ENCODE results near the gene AUH. TPM values are rescaled to one million over a fixed set of nuclear protein-coding genes. Genes with fewer than 3 reads are reported as not detected.

AUH gene
- total RNA-seq, 2 experiments from 2014 or later: 15.5 to 15.6 TPM

DNA sequence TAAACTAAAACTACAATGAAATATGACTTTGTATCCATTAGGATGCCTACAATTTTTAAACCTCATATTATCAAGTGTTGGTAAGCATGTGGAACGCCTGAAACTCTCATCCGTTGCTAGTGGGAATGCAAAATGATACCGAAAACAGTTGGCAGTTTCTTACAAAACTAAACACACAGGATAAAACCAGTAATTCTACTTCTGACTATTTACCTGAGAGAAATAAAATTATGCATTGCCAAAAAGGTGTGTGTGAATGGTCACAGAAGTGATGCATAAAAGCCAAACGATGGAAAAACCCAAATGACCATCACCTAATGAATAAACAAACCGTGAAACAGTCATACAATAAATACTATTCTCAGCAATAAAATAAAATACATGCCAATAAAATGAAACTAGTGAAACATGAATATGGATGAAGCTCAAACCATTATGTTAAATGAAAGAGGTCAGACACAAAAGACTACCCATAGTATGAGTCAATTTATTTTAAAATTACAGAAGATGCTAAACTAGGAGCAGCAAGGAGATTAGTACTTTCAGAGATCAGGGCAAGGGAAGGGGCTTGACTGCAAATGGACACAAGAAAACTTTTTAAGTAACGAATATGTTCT, 13.4 kb downstream of the AUH start:
- ChIA-PET CTCF (interaction anchor here (1.0 kb wide), 1 partner anchor 13 kb away, joined by 4 read pairs; no protein-coding TSS in a partner anchor), POLR2A (no interaction called here)
- Mint-ChIP-seq H3K4me1 (ENCODE audit: low read depth) (peaks cover 22% of the 10 kb centered on the region), H3K27me3 (ENCODE audit: low read depth) (no peaks in the 10 kb centered on the region), H3K36me3 (ENCODE audit: low read depth) (peaks cover 37% of the 10 kb centered on the region), H3K4me3 (no peak overlapping the region), H3K9me3 (ENCODE audit: insufficient read depth) (no peaks in the 10 kb centered on the region), H3K27ac (no peak overlapping the region)
- ATAC-seq (no peak), DNase-seq (no peak)

DNA sequence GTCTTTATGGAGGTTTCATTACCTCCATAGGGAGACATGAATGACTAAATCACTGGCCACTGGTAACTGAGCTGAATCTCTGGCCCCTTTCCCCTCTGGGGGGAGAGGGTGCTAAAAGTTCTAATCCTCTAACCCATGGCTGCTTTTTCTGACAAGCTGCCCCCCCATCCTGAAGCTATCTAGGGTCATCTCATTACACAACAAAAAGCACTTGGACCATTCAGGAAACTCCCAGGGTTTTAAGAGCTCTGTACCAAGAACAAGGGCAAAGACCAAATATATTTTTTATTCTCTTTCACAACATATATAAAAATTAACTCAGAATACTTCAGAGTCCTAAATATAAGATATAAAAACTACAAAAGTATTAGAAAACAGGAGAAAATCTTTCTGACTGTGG, 14.3 kb downstream of the AUH start:
- H3K27ac Mint-ChIP-seq: no peak overlapping the region
- H3K4me3 Mint-ChIP-seq: no peak overlapping the region
- ChIA-PET POLR2A (interaction anchor here (0.6 to 2.2 kb wide), 2 partner anchors 13 to 196 kb away, joined by 3 to 8 read pairs; no protein-coding TSS in a partner anchor), CTCF (interaction anchor here (0.8 to 1.4 kb wide), 4 partner anchors 9 to 310 kb away, joined by 3 to 4 read pairs (median 3); no protein-coding TSS in a partner anchor)
- H3K27me3 Mint-ChIP-seq (ENCODE audit: low read depth): no peaks in the 10 kb centered on the region
- peaks cover 42% of the 10 kb centered on the region for H3K36me3 Mint-ChIP-seq (ENCODE audit: low read depth)
- no peak for DNase-seq
- ATAC-seq: no peak
- H3K4me1 Mint-ChIP-seq (ENCODE audit: low read depth): peaks cover 22% of the 10 kb centered on the region
- no peaks in the 10 kb centered on the region for H3K9me3 Mint-ChIP-seq (ENCODE audit: insufficient read depth)

DNA sequence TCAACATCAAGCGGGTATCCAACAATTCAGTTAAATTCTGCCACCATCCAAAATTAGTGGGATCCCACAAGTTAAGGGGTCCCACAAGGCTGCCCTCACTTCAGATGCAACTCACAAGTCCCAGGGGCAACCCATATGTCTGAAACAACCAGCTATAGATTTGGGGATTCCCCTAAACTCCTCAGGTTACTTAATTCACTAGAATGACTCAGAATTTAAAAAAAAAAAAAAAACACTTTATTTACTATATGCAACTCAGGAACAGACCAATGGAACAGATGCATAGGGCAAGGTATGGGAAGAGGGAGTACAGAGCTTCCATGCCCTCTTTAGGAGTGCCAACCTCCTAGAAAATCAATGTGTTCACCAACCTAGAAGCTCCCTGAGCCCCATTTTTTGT, 15.1 kb downstream of the AUH start:
- H3K27ac Mint-ChIP-seq: no peak overlapping the region
- ChIA-PET POLR2A (interaction anchor here (2.2 kb wide), 1 partner anchor 14 kb away, joined by 8 read pairs; no protein-coding TSS in a partner anchor), CTCF (interaction anchor here (1.1 to 1.4 kb wide), 3 partner anchors 11 to 309 kb away, joined by 3 to 4 read pairs (median 3); no protein-coding TSS in a partner anchor)
- peaks cover 47% of the 10 kb centered on the region for H3K36me3 Mint-ChIP-seq (ENCODE audit: low read depth)
- peaks cover 7% of the 10 kb centered on the region for H3K9me3 Mint-ChIP-seq (ENCODE audit: insufficient read depth)
- H3K4me1 Mint-ChIP-seq (ENCODE audit: low read depth): peaks cover 27% of the 10 kb centered on the region
- DNase-seq: no peak
- no peaks in the 10 kb centered on the region for H3K27me3 Mint-ChIP-seq (ENCODE audit: low read depth)
- no peak for ATAC-seq
- H3K4me3 Mint-ChIP-seq: no peak overlapping the region

DNA sequence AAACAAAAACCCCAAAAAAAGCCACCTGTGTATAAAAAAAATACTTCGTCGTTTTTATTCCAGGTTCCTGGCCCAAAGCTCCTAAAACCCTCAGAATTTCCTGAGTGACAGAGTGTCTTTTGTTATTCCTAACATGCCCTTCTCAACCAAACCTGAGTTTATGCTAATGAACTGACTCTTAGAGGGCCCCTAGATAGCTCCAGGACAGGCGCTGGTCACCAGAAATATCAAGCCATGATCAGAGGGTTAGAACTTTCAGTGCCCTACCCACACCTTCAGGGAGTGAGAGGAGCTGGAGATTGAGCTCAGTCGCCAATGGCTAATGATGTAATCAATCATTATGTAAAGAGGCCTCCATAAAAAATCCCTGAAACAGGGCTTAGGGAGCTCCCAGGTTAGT, 15.7 kb downstream of the AUH start:
- CTCF ChIA-PET: interaction anchor here (1.1 to 1.4 kb wide), 3 partner anchors 10 to 309 kb away, joined by 3 to 4 read pairs (median 3); no protein-coding TSS in a partner anchor

DNA sequence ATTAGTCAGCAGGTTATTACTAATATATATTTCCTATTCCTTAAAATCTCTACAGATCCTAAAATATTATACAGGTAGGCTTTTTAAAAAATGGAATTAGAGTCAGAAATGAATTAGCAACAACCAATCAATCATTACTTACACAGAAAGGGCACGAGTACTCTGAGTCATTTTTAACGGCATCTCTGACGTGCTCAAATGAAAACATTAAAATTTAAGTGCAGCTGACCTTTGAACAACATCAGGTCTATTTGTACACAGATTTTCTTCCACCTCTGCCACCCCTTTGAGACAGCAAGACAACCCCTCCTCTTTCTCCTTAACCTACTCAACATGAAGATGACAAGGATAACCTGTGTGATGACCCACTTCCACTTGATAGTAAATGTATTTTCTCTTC, 19.1 kb downstream of the AUH start:
- no peak overlapping the region for H3K27ac Mint-ChIP-seq
- no peak overlapping the region for H3K4me3 Mint-ChIP-seq
- peaks cover 9% of the 10 kb centered on the region for H3K9me3 Mint-ChIP-seq (ENCODE audit: insufficient read depth)
- no peak for ATAC-seq
- peaks cover 61% of the 10 kb centered on the region for H3K36me3 Mint-ChIP-seq (ENCODE audit: low read depth)
- H3K27me3 Mint-ChIP-seq (ENCODE audit: low read depth): no peaks in the 10 kb centered on the region
- ChIA-PET POLR2A (no interaction called here), CTCF (interaction anchor here (1.0 to 1.7 kb wide), 3 partner anchors 55 to 89 kb away, joined by 3 to 4 read pairs (median 4); no protein-coding TSS in a partner anchor)
- no peak for DNase-seq
- H3K4me1 Mint-ChIP-seq (ENCODE audit: low read depth): peaks cover 30% of the 10 kb centered on the region

More for the DNA sequence above, 15.7 kb downstream of the AUH start:
- Mint-ChIP-seq H3K27me3 (ENCODE audit: low read depth) (no peaks in the 10 kb centered on the region), H3K4me3 (no peak overlapping the region), H3K36me3 (ENCODE audit: low read depth) (peaks cover 52% of the 10 kb centered on the region), H3K9me3 (ENCODE audit: insufficient read depth) (peaks cover 9% of the 10 kb centered on the region), H3K4me1 (ENCODE audit: low read depth) (peaks cover 34% of the 10 kb centered on the region), H3K27ac (no peak overlapping the region)
- ATAC-seq (no peak), DNase-seq (no peak)
- POLR2A ChIA-PET: interaction anchor here (0.7 to 2.2 kb wide), 2 partner anchors 14 to 79 kb away, joined by 3 to 8 read pairs; no protein-coding TSS in a partner anchor

DNA sequence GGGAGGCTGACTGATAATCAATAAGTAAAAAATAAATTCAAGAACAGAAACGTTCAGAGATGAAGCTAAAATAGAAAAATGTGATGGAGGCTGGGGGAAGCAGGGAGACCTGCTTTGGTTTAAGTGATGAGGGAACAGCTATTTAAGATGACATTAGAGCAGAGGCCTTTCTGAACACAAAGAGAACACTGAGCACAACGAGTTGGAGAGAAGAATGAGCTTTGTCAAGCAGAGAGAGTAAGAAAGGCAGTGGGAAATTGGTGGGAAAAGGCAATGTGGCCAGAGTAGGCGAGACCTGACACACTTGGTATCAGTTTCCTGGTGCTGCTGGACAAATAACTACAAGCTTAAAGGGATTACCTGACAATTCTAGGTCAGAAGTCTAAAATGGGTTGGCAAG, 20.0 kb downstream of the AUH start:
- DNase-seq (no peak), ATAC-seq (no peak)
- Mint-ChIP-seq H3K27ac (no peak overlapping the region), H3K4me3 (no peak overlapping the region), H3K36me3 (ENCODE audit: low read depth) (peaks cover 68% of the 10 kb centered on the region), H3K4me1 (ENCODE audit: low read depth) (peaks cover 34% of the 10 kb centered on the region), H3K9me3 (ENCODE audit: insufficient read depth) (peaks cover 9% of the 10 kb centered on the region), H3K27me3 (ENCODE audit: low read depth) (no peaks in the 10 kb centered on the region)
- POLR2A ChIA-PET: interaction anchor here (0.6 kb wide), 1 partner anchor 138 kb away, joined by 3 read pairs; no protein-coding TSS in a partner anchor
- CTCF ChIA-PET: interaction anchor here (0.7 to 2.1 kb wide), 11 partner anchors 14 to 429 kb away, joined by 3 to 12 read pairs (median 4); partner anchors contain the start of gene NFIL3

DNA sequence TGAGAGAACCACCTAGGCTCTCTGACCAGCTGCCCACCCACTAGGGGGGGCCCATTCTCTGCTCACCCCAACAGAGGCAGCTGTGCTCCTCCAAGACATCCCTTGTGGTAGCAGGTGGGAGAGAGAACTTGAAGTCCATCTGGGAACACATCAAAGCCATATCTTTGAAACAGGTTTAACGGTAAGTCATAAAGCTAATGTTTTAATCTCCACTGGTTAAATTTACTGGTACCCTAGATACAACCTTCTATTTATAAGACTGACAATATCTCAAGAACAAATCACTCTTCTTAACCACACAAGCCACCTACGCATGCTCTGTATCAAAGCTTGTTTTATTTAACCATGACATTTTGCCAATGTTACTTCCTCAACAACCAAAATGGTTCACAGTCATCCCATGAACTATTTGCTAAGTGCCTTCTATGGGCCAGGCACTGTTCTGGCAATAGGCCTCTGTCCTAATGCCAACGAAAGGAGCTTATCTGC, 20.4 kb downstream of the AUH start:
- H3K4me1 Mint-ChIP-seq (ENCODE audit: low read depth): peaks cover 31% of the 10 kb centered on the region
- DNase-seq: no peak
- H3K9me3 Mint-ChIP-seq (ENCODE audit: insufficient read depth): peaks cover 9% of the 10 kb centered on the region
- ChIA-PET CTCF (interaction anchor here (0.7 to 2.1 kb wide), 11 partner anchors 14 to 429 kb away, joined by 3 to 12 read pairs (median 4); partner anchors contain the start of gene NFIL3), POLR2A (interaction anchor here (0.6 kb wide), 1 partner anchor 138 kb away, joined by 3 read pairs; no protein-coding TSS in a partner anchor)
- H3K27me3 Mint-ChIP-seq (ENCODE audit: low read depth): no peaks in the 10 kb centered on the region
- H3K27ac Mint-ChIP-seq: no peak overlapping the region
- H3K4me3 Mint-ChIP-seq: no peak overlapping the region
- H3K36me3 Mint-ChIP-seq (ENCODE audit: low read depth): peaks cover 66% of the 10 kb centered on the region
- ATAC-seq: peak; percentile 23

DNA sequence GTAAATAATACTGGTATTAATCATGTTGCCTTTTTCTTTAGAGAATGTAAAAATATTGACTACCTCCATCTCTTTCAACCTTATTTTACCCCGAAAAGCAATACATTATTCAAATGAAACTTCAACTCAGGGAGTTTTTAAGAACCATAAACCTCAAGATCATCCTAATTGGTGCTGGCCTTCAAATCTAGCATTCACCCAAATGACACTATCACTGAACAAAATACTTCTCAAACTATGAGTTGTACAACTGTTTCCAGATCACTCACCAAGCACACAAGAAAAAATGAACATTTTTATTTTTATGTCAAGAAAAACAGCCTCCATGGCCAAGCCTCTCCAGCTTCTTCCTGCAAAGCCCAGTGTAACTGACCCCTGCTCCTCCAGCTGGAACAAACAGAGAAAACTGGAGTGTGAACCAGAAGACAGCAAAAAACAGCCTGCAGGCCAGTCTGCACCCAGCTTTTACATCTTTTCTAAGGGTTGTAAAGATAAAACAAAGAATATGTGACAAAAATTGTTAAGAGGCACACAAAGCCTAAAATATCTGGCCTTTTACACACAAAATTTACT, 21.2 kb downstream of the AUH start:
- Mint-ChIP-seq H3K27me3 (ENCODE audit: low read depth) (no peaks in the 10 kb centered on the region), H3K36me3 (ENCODE audit: low read depth) (peaks cover 66% of the 10 kb centered on the region), H3K9me3 (ENCODE audit: insufficient read depth) (peaks cover 9% of the 10 kb centered on the region), H3K4me3 (no peak overlapping the region), H3K4me1 (ENCODE audit: low read depth) (peaks cover 30% of the 10 kb centered on the region), H3K27ac (peak overlapping the region; percentile 9)
- DNase-seq (no peak), ATAC-seq (no peak)
- ChIA-PET CTCF (interaction anchor here (1.4 to 2.1 kb wide), 3 partner anchors 15 to 86 kb away, joined by 3 to 12 read pairs (median 7); no protein-coding TSS in a partner anchor), POLR2A (no interaction called here)

DNA sequence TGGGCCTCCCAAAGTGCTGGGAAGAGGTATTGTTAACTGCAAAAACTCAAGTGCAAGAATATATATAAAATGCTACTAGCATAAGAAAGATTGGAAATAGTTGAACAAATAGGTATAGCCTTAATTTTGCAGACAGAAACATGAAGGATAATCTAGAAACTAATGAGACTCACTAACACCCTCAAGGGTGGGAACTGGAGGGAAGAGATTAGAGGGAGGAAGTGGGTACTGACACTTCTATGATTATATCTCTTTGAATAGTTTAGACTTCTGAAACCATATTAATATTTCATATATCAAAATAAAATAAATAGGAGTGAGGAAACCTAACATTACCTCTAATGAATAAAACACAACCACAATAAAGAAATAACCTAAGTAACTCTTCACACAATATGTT, 23.0 kb downstream of the AUH start:
- DNase-seq: no peak
- H3K9me3 Mint-ChIP-seq (ENCODE audit: insufficient read depth): peaks cover 9% of the 10 kb centered on the region
- peaks cover 54% of the 10 kb centered on the region for H3K36me3 Mint-ChIP-seq (ENCODE audit: low read depth)
- ChIA-PET POLR2A (no interaction called here), CTCF (no interaction called here)
- no peak overlapping the region for H3K27ac Mint-ChIP-seq
- H3K4me1 Mint-ChIP-seq (ENCODE audit: low read depth): peaks cover 30% of the 10 kb centered on the region
- no peak overlapping the region for H3K4me3 Mint-ChIP-seq
- ATAC-seq: no peak
- H3K27me3 Mint-ChIP-seq (ENCODE audit: low read depth): no peaks in the 10 kb centered on the region

DNA sequence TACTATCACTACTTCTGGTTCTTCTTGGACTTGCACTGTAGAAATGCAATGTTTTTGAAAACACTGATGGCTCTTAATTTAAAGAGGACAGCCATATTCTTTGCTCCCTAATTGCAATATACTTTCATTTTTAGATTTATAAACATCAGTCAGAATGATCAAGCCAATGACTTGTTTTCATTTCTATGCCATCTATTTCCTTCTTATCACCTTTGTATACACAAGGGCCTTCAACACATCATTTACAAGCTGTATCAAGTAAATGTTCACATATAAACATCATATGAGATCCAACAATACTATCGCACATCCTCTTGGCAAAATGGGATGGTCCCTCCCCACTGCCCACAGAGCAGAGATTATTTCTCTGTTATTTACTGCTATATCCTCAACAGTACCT, 24.9 kb downstream of the AUH start:
- Mint-ChIP-seq H3K36me3 (ENCODE audit: low read depth) (peaks cover 48% of the 10 kb centered on the region), H3K4me3 (no peak overlapping the region), H3K4me1 (ENCODE audit: low read depth) (peaks cover 26% of the 10 kb centered on the region), H3K27me3 (ENCODE audit: low read depth) (no peaks in the 10 kb centered on the region), H3K9me3 (ENCODE audit: insufficient read depth) (peaks cover 3% of the 10 kb centered on the region), H3K27ac (no peak overlapping the region)
- ATAC-seq (no peak), DNase-seq (no peak)
- POLR2A ChIA-PET: interaction anchor here (1.2 kb wide), 1 partner anchor 10 kb away, joined by 4 read pairs; no protein-coding TSS in a partner anchor
- CTCF ChIA-PET: no interaction called here

DNA sequence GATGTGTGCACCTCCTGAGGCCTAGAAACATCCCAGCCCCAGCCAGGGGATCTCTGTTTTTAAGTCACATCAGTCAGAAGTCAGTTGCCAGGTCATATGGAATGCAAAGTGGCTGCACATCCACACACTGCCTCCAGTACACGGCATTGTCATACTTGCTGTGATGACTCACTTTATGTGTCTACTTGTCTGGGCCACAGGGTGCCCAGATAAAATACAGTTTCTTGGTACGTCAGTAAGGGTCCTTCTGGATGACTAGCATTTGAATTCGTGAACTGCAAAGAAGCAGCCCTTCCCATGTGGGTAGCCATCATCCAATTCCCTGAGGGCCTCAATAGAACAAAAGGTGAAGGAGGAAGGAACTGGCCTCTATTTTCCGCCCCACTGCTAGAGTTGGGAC, 27.7 kb downstream of the AUH start:
- ATAC-seq (no peak), DNase-seq (no peak)
- POLR2A ChIA-PET: no interaction called here
- Mint-ChIP-seq H3K4me1 (ENCODE audit: low read depth) (peaks cover 11% of the 10 kb centered on the region), H3K27me3 (ENCODE audit: low read depth) (no peaks in the 10 kb centered on the region), H3K4me3 (no peak overlapping the region), H3K36me3 (ENCODE audit: low read depth) (peaks cover 37% of the 10 kb centered on the region), H3K27ac (no peak overlapping the region), H3K9me3 (ENCODE audit: insufficient read depth) (no peaks in the 10 kb centered on the region)
- CTCF ChIA-PET: no interaction called here

DNA sequence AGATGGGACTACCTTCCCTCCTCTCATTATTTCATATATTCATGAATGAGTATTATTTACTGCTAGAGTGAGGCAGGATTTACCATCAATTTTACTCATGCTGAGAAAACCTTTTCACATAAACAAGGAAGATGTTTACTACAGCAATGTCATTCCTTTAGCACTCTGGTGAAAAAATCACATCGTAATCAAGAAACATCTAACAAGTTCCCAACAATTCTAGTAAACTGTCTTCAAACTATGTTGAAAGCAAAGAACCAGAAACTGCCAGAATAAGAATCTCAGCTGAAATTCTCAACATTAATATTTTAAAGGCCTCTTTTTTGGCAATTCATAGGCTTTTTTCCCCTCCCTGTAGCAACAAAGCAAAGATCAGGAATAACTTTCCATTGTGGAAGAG, 28.2 kb downstream of the AUH start:
- H3K27ac Mint-ChIP-seq: no peak overlapping the region
- ChIA-PET CTCF (no interaction called here), POLR2A (no interaction called here)
- peaks cover 9% of the 10 kb centered on the region for H3K4me1 Mint-ChIP-seq (ENCODE audit: low read depth)
- H3K9me3 Mint-ChIP-seq (ENCODE audit: insufficient read depth): no peaks in the 10 kb centered on the region
- no peak overlapping the region for H3K4me3 Mint-ChIP-seq
- peaks cover 40% of the 10 kb centered on the region for H3K36me3 Mint-ChIP-seq (ENCODE audit: low read depth)
- no peaks in the 10 kb centered on the region for H3K27me3 Mint-ChIP-seq (ENCODE audit: low read depth)
- no peak for ATAC-seq
- no peak for DNase-seq

All from activated CD8-positive, alpha-beta T cell treated with anti-CD3 and anti-CD28 coated beads, Interleukin-2, amount 10 ng/mL, durations not matched to agents 7 days and 5 days (primary cell).